Right lobe of liver (tissue), 4 donors: Measurements from ENCODE around the gene ZNF333.

Source experiments
- CTCF ChIP-seq, 4 donors: fragments of 200-600 bp in 3 of 4; fragments of 450-650 bp in 1 of 4; IDR thresholded peaks; one replicate each; pipeline versions ENCODE4 v1.5.1 to v1.8.0; 2016 to 2022; ENCODE audit warnings: antibody characterized with exemption in 4 of 4, mild to moderate bottlenecking in 2 of 4
- POLR2A ChIP-seq: fragments of 450-650 bp; IDR thresholded peaks from one replicate; pipeline ENCODE4 v1.6.1; 2017; ENCODE audit warnings: antibody characterized with exemption, mild to moderate bottlenecking
- donor health status: DM: no; HTN: no; CAD: no.
- donor health status: DM: no; HTN: no; CAD: no.
- donor health status: DM: no; HTN: yes; CAD: no.

GRCh38 chr19:14722127-14722526, 32.3 kb downstream of the ZNF333 start:
- TF ChIP-seq CTCF (IDR thresholded peaks at IDR 0.05) (no peak), POLR2A (no peak)
